Neutrophil (primary cell): ENCODE results near the gene ARIH1.

ENCODE experiments used
- H3K27ac ChIP-seq: fragments of 200-600 bp; sonication (generic); 2 replicates; pipeline ENCODE4 v1.5.1; 2016; ENCODE audit warnings: mild to moderate bottlenecking, moderate library complexity
- H3K27me3 ChIP-seq: fragments of 200-600 bp; sonication (generic); 2 replicates; pipeline ENCODE4 v1.6.0; 2016; ENCODE audit warnings: mild to moderate bottlenecking
- H3K36me3 ChIP-seq: fragments of 200-600 bp; sonication (generic); 2 replicates; pipeline ENCODE4 v1.5.1; 2017
- H3K4me1 ChIP-seq, 2 experiments: fragments of 200-600 bp in 1 of 2; sonication (generic) in 1 of 2; 1 replicate in 1 of 2; 2 replicates in 1 of 2; pipeline versions ENCODE4 v1.5.1 to v1.6.1; 2013 to 2016; ENCODE audit warnings: low read depth in 1 of 2, low read length in 1 of 2, mild to moderate bottlenecking in 1 of 2, moderate library complexity in 1 of 2; ENCODE audit not compliant: control insufficient read depth in 1 of 2, insufficient read depth in 1 of 2
- H3K4me3 ChIP-seq, 2 experiments: fragments of 200-600 bp in 1 of 2; sonication (generic) in 1 of 2; 1 replicate in 1 of 2; 2 replicates in 1 of 2; pipeline ENCODE4 v1.5.1; 2013 to 2016; ENCODE audit warnings: low read depth in 1 of 2, low read length in 1 of 2, mild to moderate bottlenecking in 1 of 2, moderate library complexity in 1 of 2
- H3K9me3 ChIP-seq: fragments of 200-600 bp; sonication (generic); 2 replicates; pipeline ENCODE4 v1.5.1; 2016
- CTCF ChIP-seq: fragments of 200-600 bp; sonication (generic); IDR thresholded peaks from 2 replicates; pipeline ENCODE4 v1.5.1; 2016; ENCODE audit warnings: antibody characterized with exemption

Gene ARIH1

GRCh38 chr15:72481015-72481659 is 7.0 kb downstream of the ARIH1 start:
- TF ChIP-seq CTCF = no peak
- peaks cover 22 to 25% of the 10 kb centered on the region in 2 experiments for H3K4me1 ChIP-seq
- peaks cover 7% of the 10 kb centered on the region for H3K36me3 ChIP-seq
- H3K27ac ChIP-seq = no peak overlapping the region
- H3K9me3 ChIP-seq = no peaks in the 10 kb centered on the region
- H3K4me3 ChIP-seq = no peak overlapping the region
- no peaks in the 10 kb centered on the region for H3K27me3 ChIP-seq

- H3K4me3 ChIP-seq = no peak overlapping the region
- TF ChIP-seq CTCF = no peak
- no peaks in the 10 kb centered on the region for H3K9me3 ChIP-seq
- peak overlapping the region; percentile 45 for H3K27ac ChIP-seq
- peaks cover 10 to 13% of the 10 kb centered on the region in 2 experiments for H3K4me1 ChIP-seq
- peaks cover 7% of the 10 kb centered on the region for H3K36me3 ChIP-seq
- H3K27me3 ChIP-seq = no peaks in the 10 kb centered on the region
These were observed 8.1 kb downstream of the ARIH1 start for GRCh38 chr15:72482275-72482674.

GRCh38 chr15:72483279-72483678 is 9.1 kb downstream of the ARIH1 start:
- peaks cover 3% of the 10 kb centered on the region for H3K36me3 ChIP-seq
- no peak overlapping the region for H3K4me3 ChIP-seq
- TF ChIP-seq CTCF = no peak
- H3K9me3 ChIP-seq = no peaks in the 10 kb centered on the region
- H3K27ac ChIP-seq = peak overlapping the region; percentile 43
- no peaks in the 10 kb centered on the region for H3K27me3 ChIP-seq
- peaks cover 9 to 10% of the 10 kb centered on the region in 2 experiments for H3K4me1 ChIP-seq

GRCh38 chr15:72486144-72486543 is 12.0 kb downstream of the ARIH1 start:
- no peak for TF ChIP-seq CTCF
- no peaks in the 10 kb centered on the region for H3K36me3 ChIP-seq
- H3K4me1 ChIP-seq = peaks cover 9 to 10% of the 10 kb centered on the region in 2 experiments
- no peaks in the 10 kb centered on the region for H3K9me3 ChIP-seq
- no peaks in the 10 kb centered on the region for H3K27me3 ChIP-seq
- H3K27ac ChIP-seq = no peak overlapping the region
- H3K4me3 ChIP-seq = no peak overlapping the region

- Histone ChIP-seq H3K9me3 (no peaks in the 10 kb centered on the region), H3K4me3 (no peak overlapping the region), H3K36me3 (no peaks in the 10 kb centered on the region), H3K4me1 (peaks cover 5 to 6% of the 10 kb centered on the region in 2 experiments), H3K27me3 (no peaks in the 10 kb centered on the region), H3K27ac (no peak overlapping the region)
- no peak for TF ChIP-seq CTCF
These were observed 13.1 kb downstream of the ARIH1 start for GRCh38 chr15:72487070-72487797.
